Fibroblast of upper back skin (primary cell): ENCODE data around the gene QSOX2.
A peak's percentile ranks its signal among the peaks of the same experiment; 100 is the strongest.
"Not testable (repeated sequence)": the region's sequence is repeated elsewhere in the genome, so short reads cannot be mapped to it uniquely, and the experiment has no call there.

Experiments used
- DNase-seq: peaks from one replicate; pipeline ENCODE4 v3.0.0-alpha.2; 2013

The QSOX2 gene

GRCh38 chr9:136282272-136282861 lies 36.8 kb upstream of the QSOX2 start:
- DNase-seq, result no peak

DNA sequence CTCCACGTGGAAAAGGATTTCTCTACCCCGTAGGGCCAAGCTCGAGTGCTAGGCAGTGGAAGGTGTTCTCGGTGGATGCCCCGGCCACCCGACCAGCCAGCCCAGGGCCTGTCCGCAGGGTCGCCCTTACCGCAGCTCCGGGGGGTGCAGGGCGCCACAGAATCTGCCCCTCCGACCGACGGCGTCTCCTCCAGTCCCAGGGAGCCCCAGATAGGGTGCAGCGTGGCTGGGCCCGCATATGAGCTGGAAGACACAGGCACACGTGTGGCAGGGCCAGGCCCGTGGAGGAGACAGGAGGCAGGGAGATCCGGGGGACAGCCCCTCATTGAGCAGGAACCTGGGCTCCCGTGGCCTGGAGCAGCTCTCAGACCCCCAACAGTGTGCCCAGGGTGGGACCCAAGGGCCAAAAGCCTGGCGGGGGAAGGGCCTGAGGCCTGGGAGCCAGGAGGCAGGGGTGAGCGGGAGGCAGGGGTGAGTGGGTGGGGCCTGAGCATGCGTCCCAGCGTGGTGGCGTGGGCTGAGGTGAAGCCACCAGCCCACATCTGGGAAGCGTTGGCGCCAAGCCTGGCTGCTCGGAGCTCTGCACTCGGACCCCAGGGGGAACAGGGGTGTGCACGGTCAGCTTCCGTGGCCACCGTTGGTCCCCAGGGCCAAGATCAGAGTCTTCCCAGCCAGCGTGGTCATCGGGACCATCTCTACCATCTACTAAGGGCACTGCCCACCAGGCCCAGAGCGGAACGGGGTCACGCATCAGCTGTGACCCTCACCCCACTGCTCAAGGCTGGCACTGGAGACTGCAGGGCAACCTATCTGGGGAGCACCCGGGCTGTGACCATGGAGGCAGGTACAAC lies 36.0 kb upstream of the QSOX2 start:
- DNase-seq, result no peak

DNA sequence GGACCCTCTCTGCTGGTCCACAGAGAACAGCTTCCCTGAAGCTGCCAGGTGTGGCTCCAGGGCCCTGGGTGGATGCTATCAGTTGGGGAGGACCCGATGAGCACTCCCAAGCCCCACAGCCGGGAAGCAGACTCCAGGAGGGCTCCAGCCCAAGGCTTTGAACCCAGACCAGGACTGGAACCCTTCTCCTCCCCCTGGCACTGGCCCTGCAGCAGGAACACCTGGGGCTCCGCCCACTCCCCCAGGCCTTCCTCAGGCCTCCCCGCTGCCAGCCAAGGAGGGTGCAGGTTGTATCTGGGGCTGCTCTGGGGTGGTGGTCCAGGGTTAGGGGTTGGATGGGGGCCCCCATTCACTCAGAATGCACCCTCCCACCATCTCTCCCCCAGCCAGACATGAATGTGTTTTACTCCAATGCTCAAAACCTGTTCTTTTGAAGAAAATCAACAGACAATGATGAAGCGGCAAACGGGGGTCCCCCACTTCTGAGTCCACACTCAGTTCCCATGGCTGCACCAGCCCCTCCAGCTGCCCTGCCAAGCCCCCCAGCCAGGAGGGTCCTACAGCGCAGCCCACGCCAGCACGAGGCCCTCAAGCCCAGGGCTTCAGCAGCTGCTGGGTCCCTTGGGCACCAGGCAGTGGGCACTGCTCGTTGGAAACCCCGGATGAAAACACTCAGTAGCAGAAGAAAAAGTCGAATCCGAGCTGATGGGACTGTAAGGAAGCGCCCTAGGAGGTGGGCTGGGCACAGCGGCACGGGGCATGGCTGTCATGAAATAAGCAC lies 35.1 kb upstream of the QSOX2 start:
- DNase-seq, result no peak

DNA sequence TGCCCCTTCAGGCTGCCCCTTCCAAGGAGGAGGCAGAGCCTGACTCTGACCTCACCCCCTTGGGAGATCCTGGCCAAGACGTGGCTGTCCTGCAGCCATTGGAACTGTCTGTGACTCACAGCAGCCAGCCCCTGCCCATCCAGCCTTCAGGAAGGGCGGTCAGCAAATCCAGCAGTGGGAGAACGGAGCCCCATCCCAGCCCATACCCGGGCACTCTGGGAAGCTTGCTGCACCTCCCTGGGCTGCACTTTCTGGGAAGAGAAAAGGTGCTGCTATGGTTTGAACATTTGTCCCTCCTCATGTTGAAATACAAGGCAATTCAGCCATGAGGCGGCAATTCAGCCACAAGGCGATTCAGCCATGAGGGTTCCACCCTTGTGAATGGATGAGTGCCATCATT lies 33.9 kb upstream of the QSOX2 start:
- no peak for DNase-seq

GRCh38 chr9:136278894-136279293 lies 33.3 kb upstream of the QSOX2 start:
- DNase-seq, result no peak

DNA sequence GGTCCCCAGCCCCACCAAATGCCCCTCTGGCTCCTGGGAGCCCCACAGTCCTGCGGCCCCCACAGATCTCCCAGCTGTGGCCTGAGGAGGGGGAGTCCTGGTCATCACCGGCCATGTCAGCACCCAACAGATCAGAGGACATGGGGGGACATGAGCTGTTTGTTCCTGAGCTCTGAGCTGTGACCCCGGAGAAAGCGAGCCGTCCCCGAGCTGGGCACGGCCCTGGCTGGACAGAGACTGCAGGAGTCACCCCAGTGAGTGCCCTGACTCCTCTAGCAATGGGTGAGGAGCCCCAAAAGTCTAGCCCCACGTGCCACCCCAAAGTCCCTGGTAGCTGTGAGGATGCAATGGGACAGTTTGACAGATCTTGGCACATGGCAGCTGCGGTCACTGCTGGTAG lies 32.6 kb upstream of the QSOX2 start:
- no peak for DNase-seq

GRCh38 chr9:136277746-136278145 lies 32.1 kb upstream of the QSOX2 start:
- DNase-seq, result no peak

DNA sequence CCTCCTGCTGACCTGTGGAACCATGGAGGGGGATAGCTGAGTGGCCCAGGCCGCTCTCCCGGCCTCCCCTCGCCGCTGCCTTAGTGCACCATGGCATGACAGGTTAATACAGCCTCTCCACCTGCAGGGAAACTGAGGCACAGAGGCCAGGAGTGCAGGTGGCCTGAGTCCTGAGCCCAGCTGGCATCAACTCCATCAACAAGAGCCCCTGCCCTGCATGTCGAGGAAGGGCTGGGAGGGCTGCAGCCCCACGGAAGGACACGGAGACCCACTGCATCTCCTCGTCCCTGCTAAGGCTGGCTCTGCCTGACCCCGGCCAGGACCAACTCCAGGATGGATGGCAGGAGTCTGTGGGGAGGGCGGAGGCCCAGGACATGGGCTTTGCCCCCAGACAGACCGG lies 31.1 kb upstream of the QSOX2 start:
- no peak for DNase-seq

- DNase-seq, result no peak
Observed at GRCh38 chr9:136275655-136276429, 30.2 kb upstream of the QSOX2 start.

GRCh38 chr9:136274786-136275654 lies 29.4 kb upstream of the QSOX2 start:
- no peak for DNase-seq

DNA sequence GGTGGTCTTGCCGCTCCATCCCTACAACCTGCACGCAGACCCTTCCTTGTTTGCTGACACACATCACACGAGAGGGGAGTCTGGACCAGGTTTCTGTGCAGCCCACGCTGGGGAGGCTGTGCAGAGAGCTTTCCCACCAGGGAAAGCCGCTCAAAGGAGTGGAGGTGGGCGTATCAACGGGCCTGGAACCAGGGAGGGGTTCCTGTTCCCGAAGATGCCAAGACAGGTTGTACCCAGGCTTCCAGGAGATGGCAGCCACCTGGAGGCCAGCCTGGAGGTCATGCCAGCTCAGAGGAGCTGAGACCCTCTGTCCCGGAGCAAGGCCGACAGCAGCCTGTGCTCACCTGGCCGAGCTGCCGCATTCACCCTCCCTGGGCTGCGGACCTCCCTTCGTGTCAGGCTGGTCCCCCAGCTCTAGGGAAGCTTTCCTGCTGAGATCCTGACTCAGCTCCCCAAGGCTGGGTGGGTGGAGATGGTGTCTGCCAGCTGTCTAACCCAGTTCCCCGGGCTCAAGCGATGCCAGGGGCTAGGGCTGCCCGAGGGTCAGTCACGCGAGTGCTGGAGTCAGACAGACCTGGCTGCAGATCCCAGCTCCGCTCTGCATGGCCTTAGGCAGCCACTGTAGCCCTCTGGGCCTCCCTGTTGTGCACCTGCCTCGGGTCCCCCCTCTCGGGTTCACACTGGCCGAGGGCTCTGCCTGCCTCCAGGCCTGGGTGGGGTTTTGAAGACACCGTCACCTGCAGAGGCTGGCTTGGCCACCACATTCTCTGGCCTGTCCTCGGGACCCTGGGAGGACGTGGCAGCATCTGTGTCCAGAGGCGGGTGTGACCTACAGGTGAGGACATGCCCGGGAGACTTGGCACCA lies 28.5 kb upstream of the QSOX2 start:
- DNase-seq, result no peak

DNA sequence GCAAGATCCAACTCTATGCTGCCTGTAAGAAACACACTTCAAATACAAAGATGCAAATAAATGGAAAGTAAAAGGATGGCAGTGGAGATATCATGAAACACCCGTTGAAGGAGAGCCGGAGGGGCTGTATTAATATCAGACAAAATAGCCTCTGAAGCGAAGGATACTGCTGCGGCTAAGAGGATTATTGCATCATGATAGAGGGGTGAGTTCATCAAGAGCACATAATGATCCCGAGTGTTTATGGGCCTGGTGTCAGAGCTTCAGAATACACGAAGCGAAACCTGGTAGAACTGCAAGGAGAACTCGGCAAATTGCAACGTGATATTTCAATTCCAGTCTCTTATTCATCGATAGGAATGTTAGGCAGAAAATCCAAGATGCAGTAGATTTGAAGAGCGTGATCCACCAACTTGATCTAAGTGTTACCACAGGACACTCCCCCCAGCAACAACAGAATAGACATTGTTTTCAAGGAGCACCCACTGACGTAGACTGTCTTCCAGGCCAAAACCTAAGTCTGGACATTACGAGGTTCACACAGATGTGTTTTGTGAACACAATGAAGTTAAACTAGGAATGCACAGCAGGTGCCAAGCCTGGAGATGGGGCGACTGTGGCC lies 27.7 kb upstream of the QSOX2 start:
- no peak for DNase-seq

DNA sequence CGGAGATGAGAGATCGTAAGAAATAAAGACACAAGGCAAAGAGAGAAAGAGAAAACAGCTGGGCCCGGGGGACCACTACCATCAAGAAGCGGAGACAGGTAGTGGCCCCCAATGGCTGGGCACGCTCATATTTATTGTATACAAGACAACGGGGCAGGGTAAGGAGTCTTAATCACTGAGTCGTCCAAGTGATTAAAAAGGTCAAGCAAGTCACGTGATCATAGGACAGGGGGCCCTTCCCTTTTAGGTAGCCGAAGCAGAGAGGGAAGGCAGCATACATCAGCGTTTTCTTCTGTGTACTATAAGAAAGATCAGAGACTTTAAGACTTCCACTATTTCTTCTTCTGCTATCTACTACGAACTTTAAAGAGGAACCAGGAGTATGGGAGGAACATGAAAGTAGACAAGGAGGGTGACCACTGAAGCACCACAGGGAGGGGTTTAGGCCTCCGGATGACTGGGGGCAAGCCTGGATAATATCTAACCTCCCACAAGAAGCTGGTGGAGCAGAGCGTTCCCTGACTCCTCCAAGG lies 24.6 kb upstream of the QSOX2 start:
- DNase-seq, result no peak

GRCh38 chr9:136268735-136269134 lies 23.1 kb upstream of the QSOX2 start:
- no peak for DNase-seq

DNA sequence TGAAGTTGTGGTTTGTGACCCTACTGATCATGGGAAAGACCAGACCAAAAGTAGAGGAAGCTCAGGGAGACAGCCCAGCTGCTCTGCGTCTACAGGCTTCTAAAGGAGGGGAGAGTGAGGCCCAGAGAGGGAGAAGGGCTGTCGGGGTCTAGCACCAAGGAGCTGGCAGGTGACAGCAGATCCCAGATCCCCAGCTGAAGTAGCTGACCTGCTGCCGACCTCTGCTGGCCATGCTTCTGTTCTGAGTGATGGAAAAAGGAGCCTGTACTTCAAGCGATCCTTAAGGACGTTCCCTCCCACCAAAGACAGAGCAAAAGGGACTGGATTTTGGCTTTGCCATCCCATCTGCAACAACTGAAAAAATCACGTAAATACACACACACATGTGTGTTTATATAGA lies 22.7 kb upstream of the QSOX2 start:
- no peak for DNase-seq

- DNase-seq, result peak; percentile 78
Observed at GRCh38 chr9:136267261-136268111, 21.9 kb upstream of the QSOX2 start.

GRCh38 chr9:136266641-136267040 lies 21.0 kb upstream of the QSOX2 start:
- DNase-seq, result not testable (repeated sequence)

- DNase-seq, result no peak
Observed at GRCh38 chr9:136265561-136266355, 20.1 kb upstream of the QSOX2 start.
